H54 (cell line): Measurements from ENCODE around the gene TAF11L13.
"Not testable (repeated sequence)": the region's sequence is repeated elsewhere in the genome, so short reads cannot be mapped to it uniquely, and the experiment has no call there.

Source experiments
- DNase-seq: peaks from one replicate; pipeline ENCODE4 v3.0.0; 2011; ENCODE audit warnings: low spot score, mixed read lengths; ENCODE audit not compliant: insufficient read length
- FAIRE-seq: peaks from 3 replicates; lab custom pipeline; 2011; peaks lifted over from hg19 to GRCh38; lab: Jason Lieb, UNC
- POLR2A ChIP-seq: IDR thresholded peaks from 2 replicates; pipeline ENCODE4 v1.6.1; 2011; ENCODE audit warnings: low read depth, mild to moderate bottlenecking, low read length

The TAF11L13 gene

DNA sequence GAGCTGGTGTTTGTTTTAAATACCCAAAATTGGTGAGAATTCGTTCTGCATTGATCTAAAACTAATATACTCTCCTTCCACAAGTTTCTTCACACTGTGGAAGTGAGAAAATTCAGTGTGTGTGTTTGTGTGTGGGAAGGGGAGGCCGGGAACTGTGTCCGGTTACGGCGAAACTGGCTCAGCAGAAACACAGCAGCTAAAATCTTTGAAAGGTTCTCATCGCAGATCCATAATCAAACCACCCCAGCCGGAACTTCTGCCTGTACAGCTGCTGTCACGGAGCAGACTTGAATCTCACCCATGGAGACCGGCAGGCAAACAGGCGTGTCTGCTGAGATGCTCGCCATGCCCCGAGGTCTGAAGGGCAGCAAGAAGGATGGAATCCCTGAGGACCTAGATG lies at the start of gene TAF11L13:
TAF11L13 (plus strand) TSS at position 301 of the 400 bp plus-strand sequence.
- not testable (repeated sequence) for DNase-seq, FAIRE-seq

DNA sequence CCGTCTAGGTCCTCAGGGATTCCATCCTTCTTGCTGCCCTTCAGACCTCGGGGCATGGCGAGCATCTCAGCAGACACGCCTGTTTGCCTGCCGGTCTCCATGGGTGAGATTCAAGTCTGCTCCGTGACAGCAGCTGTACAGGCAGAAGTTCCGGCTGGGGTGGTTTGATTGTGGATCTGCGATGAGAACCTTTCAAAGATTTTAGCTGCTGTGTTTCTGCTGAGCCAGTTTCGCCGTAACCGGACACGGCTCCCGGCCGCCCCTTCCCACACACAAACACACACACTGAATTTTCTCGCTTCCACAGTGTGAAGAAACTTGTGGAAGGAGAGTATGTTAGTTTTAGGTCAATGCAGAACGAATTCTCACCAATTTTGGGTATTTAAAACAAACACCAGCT lies 46.2 kb upstream of the TAF11L13 start, which contains the start of gene TAF11L7:
TAF11L7 (minus strand) TSS at position 101 of the 400 bp plus-strand sequence.
- not testable (repeated sequence) for FAIRE-seq, DNase-seq

DNA sequence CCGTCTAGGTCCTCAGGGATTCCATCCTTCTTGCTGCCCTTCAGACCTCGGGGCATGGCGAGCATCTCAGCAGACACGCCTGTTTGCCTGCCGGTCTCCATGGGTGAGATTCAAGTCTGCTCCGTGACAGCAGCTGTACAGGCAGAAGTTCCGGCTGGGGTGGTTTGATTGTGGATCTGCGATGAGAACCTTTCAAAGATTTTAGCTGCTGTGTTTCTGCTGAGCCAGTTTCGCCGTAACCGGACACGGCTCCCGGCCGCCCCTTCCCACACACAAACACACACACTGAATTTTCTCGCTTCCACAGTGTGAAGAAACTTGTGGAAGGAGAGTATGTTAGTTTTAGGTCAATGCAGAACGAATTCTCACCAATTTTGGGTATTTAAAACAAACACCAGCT lies 41.0 kb upstream of the TAF11L13 start, which contains the start of gene TAF11L8:
TAF11L8 (minus strand) TSS at position 101 of the 400 bp plus-strand sequence.
- not testable (repeated sequence) for FAIRE-seq

DNA sequence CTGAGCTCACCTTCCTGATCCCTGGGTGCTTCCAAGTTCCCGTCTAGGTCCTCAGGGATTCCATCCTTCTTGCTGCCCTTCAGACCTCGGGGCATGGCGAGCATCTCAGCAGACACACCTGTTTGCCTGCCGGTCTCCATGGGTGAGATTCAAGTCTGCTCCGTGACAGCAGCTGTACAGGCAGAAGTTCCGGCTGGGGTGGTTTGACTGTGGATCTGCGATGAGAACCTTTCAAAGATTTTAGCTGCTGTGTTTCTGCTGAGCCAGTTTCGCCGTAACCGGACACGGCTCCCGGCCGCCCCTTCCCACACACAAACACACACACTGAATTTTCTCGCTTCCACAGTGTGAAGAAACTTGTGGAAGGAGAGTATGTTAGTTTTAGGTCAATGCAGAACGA lies 37.6 kb upstream of the TAF11L13 start, which contains the start of gene TAF11L9:
TAF11L9 (minus strand) TSS at position 140 of the 400 bp plus-strand sequence.
- DNase-seq, FAIRE-seq: not testable (repeated sequence)

More for the DNA sequence above, 41.0 kb upstream of the TAF11L13 start, which contains the start of gene TAF11L8:
- not testable (repeated sequence) for DNase-seq

DNA sequence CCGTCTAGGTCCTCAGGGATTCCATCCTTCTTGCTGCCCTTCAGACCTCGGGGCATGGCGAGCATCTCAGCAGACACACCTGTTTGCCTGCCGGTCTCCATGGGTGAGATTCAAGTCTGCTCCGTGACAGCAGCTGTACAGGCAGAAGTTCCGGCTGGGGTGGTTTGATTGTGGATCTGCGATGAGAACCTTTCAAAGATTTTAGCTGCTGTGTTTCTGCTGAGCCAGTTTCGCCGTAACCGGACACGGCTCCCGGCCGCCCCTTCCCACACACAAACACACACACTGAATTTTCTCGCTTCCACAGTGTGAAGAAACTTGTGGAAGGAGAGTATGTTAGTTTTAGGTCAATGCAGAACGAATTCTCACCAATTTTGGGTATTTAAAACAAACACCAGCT lies 34.2 kb upstream of the TAF11L13 start, which contains the start of gene TAF11L10:
TAF11L10 (minus strand) TSS at position 101 of the 400 bp plus-strand sequence.
- FAIRE-seq, DNase-seq: not testable (repeated sequence)

DNA sequence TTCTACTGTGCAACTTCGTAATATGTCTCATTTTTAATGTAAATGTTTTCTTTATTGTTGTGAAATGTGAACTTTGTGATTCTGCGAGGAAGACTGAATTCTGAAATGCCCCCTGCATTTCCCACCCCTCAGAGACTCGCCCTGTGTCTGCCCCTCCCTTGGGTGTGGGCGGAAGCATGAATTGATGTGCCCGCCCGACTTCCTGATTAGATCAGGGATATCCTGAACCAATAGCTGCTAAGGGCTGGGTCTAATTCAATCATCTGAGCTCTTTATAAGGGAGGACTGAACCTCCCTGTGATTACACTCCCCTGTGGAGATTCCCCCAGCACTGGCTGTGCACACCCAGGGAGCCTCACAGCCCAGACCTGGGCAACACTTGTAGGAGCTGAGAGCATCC lies 28.0 kb upstream of the TAF11L13 start, which contains the start of gene TAF11L11:
TAF11L11 (plus strand) TSS at position 304 of the 400 bp plus-strand sequence.
- DNase-seq, FAIRE-seq: not testable (repeated sequence)

DNA sequence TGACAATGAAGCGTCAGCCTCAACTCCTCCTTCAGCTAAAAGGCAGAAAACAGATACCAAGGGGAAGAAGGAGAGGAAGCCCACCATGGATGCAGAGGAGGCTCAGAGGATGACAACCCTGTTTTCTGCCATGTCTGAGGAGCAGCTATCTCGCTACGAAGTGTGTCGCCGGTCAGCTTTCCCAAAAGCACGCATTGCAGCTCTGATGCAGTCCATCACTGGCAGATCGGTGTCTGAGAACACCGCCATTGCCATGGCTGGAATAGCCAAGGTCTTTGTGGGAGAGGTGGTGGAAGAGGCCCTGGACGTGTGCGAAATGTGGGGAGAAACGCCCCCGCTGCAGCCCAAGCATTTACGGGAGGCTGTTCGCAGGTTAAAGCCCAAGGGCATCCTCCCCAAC lies 26.9 kb upstream of the TAF11L13 start:
- TF ChIP-seq POLR2A: no peak
- FAIRE-seq: no peak
- no peak for DNase-seq

DNA sequence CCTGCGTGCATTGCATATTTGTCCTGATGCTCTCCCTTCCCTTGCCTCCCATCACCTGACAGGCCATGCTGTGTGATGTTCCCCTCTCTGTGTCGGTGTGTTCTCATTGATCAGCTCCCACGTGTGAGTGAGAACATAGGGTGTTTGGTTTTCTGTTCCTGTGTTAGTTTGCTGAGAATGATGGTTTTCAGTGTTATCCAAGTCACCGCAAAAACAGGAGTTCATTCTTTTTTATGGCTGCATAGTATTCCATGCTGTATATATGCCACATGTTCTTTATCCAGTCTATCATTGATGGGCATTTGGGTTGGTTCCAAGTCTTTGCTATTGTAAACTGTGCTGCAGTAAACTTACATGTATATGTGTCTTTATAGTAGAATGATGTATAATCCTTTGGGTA lies 24.4 kb upstream of the TAF11L13 start:
- not testable (repeated sequence) for FAIRE-seq, DNase-seq

DNA sequence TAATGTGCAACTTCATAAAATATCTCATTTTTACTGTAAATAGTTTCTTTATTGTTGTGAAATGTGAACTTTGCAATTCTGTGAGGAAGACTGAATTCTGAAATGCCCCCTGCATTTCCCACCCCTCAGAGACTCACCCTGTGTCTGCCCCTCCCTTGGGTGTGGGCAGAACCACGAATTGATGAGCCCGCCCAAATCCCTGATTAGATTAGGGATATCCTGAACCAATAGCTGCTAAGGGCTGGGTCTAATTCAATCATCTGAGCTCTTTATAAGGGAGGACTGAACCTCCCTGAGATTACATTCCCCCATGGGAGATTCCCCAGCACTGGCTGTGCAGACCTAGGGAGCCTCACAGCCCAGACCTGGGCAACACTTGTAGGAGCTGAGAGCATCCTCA lies 21.8 kb upstream of the TAF11L13 start, which contains the start of gene TAF11L12:
TAF11L12 (plus strand) TSS at position 301 of the 400 bp plus-strand sequence.
- DNase-seq, FAIRE-seq: not testable (repeated sequence)

DNA sequence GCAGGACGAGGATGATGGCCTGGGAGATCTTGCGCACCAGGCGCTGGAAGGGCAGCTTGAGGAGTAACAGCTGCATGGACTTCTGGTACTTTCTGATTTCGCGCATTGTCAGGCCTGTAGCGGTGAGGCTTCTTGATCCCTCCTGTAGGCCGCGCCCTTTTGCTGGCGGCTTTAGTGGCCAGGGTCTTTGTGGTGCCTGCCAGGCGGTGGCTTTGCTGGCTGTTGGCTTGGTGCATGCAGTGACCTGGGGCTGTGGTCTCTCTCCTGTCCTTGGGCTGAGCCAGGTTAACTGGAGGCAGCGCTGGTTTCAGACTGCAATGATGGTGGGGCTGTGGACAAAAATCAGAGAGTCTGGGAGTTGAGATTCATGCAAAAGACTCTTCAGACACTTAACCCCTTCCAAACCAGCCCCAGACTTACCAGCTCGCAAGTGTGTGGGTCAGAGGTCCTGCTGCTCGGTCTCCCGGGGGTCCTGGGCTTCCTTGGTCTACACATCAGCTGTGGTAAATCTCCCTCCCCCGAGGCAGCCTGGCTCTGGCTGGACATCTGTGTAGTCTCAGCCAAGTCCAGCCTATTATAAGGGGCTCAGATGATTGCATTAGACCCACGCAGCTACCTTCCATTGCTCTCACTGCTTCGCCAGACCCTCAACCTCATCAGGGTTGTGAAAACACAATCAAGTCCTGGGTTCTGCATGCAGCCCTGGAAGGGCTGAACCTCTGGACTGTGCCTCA lies 16.8 kb upstream of the TAF11L13 start:
- no peak for TF ChIP-seq POLR2A
- DNase-seq (no peak), FAIRE-seq (no peak)

DNA sequence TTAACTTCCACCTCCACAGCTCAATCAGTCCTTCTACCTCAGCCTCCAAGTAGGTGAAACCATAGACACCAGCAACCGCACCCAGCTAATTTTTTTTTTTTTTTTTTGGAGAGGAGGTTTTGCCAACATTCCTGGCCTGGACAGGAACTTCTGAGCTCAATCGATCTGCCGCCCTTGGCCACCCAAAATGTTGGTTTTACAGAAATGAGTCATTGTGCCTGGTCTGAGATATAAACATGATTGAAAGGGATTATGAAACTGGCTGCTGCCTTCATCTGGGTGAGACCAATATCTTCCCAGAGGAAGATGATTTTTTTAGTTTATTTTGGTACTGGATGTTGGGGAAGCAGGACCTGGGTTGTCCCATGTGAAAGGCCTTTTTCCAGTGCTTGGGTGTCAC lies 12.5 kb upstream of the TAF11L13 start:
- FAIRE-seq: no peak
- no peak for DNase-seq
- no peak for TF ChIP-seq POLR2A

DNA sequence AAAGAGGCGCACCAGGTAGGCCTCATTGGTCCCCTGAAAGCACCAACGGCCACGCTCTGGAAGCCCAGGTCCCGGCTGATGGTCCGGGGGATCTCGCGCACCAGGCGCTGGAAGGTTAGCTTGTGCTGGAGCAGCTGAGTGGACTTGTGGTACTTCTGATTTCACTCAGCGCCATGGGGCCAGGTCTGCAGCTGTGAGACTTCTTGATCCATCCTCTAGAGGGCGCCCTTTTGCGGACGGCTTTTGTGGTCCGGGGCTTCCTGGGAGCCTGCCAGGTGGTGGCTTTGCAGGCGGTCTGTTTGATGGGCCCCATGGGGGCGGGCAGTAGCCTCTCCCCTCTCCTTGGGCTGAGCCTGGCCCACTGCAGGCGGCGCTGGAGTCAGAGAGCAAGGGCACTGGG lies 11.3 kb upstream of the TAF11L13 start:
- DNase-seq: no peak
- FAIRE-seq: no peak
- no peak for TF ChIP-seq POLR2A

DNA sequence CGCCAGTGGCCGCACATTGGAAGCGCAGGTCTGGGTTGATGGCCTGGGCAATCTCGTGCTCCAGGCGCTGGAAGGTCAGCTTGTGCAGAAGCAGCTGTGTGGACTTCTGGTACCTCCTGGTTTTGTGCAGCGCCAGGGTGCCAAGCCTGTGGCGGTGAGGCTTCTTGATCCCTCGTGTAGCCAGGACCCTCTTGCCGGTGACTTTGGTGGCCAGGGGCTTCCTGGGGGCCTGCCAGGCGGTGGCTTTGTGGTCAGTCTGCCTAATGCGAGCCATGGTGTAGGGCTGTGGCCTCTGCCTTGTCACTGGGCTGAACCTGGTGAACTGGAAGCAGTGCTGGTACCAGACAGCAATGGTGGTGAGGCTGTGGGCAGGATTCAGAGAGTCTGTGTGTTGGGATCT lies 6.2 kb upstream of the TAF11L13 start:
- FAIRE-seq (no peak), DNase-seq (no peak)
- no peak for TF ChIP-seq POLR2A

DNA sequence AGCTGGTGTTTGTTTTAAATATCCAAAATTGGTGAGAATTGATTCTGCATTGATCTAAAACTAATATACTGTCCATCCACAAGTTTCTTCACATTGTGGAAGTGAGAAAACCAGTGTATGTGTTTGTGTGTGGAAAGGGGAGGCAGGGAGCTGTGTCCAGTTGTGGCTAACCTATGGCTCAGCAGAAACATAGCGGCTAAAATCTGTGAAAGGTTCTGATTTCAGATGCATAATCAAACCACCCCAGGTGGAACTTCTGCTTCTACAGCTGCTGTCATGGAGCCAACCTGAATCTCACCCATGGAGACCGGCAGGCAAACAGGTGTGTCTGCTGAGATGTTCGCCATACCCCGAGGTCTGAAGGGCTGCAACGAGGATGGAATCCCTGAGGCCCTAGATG lies 2.3 kb downstream of the TAF11L13 start, which contains the start of gene TAF11L14:
TAF11L14 (plus strand) TSS at position 301 of the 400 bp plus-strand sequence.
- DNase-seq (no peak), FAIRE-seq (no peak)
- TF ChIP-seq POLR2A: no peak

DNA sequence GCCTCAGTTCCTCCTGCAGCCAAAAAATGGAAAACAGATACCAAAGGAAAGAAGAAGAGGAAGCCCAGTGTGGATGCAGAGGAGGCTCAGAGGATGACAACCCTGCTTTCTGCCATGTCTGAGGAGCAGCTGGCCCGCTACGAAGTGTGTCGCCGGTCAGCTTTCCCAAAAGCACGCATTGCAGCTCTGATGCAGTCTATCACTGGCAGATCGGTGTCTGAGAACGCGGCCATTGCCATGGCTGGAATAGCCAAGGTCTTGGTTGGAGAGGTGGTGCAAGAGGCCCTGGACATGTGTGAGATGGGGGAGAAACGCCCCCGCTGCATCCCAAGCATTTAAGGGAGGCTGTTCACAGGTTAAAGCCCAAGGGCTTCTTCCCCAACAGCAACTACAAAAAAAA lies 17.3 kb downstream of the TAF11L13 start:
- not testable (repeated sequence) for FAIRE-seq, DNase-seq

DNA sequence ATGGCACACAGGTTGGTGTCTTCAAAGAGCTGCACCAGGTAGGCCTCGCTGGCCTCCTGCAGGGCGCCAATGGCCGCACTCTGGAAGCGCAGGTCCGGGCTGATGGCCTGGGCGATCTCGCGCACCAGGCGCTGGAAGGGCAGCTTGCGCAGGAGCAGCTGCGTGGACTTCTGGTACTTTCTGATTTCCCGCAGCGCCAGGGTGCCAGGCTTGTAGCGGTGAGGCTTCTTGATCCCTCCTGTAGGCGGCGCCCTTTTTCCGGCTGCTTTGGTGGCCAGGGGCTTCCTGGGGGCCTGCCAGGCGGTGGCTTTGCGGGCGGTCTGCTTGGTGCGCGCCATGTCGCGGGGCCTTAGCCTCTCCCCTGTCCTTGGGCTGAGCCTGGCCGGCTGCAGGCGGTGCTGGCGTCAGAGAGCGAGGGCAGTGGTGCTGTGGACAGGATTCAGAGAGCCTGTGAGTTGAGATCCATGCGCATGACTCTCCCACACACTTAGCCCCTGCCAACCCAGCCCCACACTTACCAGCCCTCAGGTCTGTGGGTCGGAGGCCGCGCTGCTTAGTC lies 23.4 kb downstream of the TAF11L13 start:
- not testable (repeated sequence) for FAIRE-seq, DNase-seq
